ENCODE data around the gene CPE.

- TF ChIP-seq CTCF (IDR thresholded peaks at IDR 0.05; ENCODE audit: low read length) (no peak), EZH2 (IDR thresholded peaks at IDR 0.05; ENCODE audit: borderline replicate concordance, low read length) (no peak)
These were observed 19.3 kb upstream of the CPE start for GRCh38 chr4:165359506-165359905.

All from OCI-LY1 (cell line).